ENCODE results near the gene LARP4.
"Not testable (repeated sequence)": the region's sequence is repeated elsewhere in the genome, so short reads cannot be mapped to it uniquely, and the experiment has no call there.

LARP4 gene

GRCh38 chr12:50401500-50402081, 906 bp downstream of the LARP4 start:
- DNase-seq (ENCODE audit: low read depth, low spot score), result no peak

GRCh38 chr12:50402264-50403000, 1.7 kb downstream of the LARP4 start:
- DNase-seq (ENCODE audit: low read depth, low spot score), result no peak

- no peak for DNase-seq (ENCODE audit: low read depth, low spot score)
These were observed 2.3 kb downstream of the LARP4 start for GRCh38 chr12:50403001-50403440.

DNA sequence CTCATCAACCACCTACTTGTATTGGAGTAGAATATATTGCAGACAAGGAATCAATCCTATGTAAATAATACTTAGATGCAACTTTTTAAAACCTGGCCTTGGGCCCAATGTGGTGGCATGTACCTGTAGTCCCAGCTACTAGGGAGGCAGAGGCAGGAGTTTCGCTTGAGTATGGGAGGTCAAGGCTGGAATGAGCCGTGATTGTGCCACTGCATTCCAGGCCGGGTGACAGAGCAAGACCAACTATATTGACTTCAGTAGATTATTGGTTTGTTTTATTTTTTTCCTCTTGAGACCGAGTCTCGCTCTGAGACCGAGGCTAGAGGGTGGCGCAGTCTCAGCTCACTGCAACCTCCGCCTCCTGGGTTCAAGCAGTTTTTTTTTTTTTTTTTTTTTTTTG, 3.6 kb downstream of the LARP4 start:
- DNase-seq (ENCODE audit: low read depth, low spot score), result no peak

- DNase-seq (ENCODE audit: low read depth, low spot score), result no peak
These were observed 10.5 kb downstream of the LARP4 start for GRCh38 chr12:50411051-50411660.

- no peak for DNase-seq (ENCODE audit: low read depth, low spot score)
These were observed 15.3 kb downstream of the LARP4 start for GRCh38 chr12:50415899-50416479.

- DNase-seq (ENCODE audit: low read depth, low spot score), result no peak
These were observed 18.6 kb downstream of the LARP4 start for GRCh38 chr12:50419112-50419909.

GRCh38 chr12:50422855-50423254, 22.2 kb downstream of the LARP4 start:
- DNase-seq (ENCODE audit: low read depth, low spot score), result not testable (repeated sequence)

DNA sequence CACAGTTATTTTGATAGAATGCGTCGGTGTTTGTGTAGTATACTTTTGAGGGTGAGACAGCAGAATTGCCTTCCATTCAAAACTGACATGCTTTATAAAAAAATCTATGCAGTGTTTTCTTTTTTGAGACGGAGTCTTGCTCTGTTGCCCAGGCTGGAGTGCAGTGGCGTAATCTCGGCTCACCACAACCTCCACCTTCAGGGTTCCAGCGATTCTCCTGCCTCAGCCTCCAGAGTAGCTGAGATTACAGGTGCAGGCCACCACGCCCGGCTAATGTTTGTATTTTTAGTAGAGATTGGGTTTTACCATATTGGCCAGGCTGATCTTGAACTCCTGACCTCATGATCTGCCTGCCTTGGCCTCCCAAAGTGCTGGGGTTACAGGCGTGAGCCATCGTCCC, 22.7 kb downstream of the LARP4 start:
- not testable (repeated sequence) for DNase-seq (ENCODE audit: low read depth, low spot score)

DNA sequence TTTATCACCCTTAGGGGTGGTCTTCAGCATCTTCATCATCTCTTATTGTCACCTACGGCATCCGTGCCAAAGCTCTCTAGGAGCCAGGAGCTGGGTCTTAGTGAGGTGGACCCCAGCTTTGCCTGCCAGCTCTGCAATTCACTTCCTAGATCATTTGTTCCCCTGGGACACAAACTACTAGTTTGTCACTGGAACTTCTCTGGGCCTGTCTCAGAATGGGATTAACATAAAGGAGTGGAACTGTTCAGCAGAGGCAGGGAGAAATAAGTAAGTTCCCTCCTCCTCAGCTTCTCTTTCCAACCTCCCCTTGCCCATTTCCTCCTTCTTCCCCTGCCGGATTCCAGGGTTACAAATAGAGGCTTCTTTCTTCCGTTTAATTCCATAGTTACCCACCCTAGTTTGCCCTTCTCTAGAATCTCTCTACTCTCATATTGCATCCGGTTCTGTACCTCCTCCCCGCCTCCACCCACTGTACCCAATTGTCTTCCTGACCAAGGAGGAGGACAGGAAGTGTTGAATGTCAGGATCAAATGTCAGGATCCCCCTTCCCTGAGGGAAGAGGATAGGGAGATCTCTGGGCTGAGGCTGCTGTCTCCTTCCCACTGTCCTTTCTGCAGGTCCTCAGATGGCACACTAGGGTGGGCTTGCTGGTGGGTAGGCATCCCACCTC, 25.0 kb downstream of the LARP4 start:
- DNase-seq (ENCODE audit: low read depth, low spot score), result no peak

DNA sequence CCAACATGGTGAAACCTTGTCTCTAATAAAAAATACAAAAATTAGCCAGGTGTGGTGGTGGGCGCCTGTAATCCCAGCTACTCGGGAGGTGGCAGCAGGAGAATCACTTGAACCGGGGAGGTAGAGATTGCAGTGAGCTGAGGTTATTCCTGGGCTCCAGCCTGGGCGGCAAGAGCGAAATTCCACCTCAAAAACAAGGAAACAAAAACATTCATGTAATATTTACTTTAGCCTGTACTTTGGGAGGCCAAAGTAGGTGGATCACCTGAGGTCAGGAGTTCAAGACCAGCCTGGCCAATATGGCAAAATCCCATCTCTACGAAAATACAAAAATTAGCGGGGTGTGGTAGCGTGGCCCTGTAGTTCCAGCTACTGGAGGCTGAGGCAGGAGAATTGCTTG, 31.0 kb downstream of the LARP4 start:
- DNase-seq (ENCODE audit: low read depth, low spot score), result not testable (repeated sequence)

- DNase-seq (ENCODE audit: low read depth, low spot score), result no peak
These were observed 39.6 kb downstream of the LARP4 start for GRCh38 chr12:50440288-50440687.

DNA sequence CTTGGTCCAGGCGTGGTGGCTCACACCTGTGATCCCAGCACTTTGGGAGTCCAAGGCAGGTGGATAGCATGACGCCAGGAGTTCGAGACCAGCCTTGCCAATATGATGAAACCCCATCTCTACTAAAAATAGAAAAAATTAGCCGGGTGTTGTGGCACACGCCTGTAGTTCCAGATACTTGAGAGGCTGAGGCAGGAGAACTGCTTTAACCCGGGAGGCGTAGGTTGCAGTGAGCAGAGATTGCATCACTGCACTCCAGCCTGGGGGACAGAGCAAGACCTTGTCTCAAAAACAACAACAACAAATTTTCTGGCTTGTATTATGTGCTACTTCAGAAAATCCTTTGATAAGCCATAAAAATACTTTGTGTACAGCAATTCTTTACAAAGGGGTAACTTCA, 41.1 kb downstream of the LARP4 start:
- DNase-seq (ENCODE audit: low read depth, low spot score), result no peak

- no peak for DNase-seq (ENCODE audit: low read depth, low spot score)
These were observed 41.7 kb downstream of the LARP4 start for GRCh38 chr12:50442178-50442908.

DNA sequence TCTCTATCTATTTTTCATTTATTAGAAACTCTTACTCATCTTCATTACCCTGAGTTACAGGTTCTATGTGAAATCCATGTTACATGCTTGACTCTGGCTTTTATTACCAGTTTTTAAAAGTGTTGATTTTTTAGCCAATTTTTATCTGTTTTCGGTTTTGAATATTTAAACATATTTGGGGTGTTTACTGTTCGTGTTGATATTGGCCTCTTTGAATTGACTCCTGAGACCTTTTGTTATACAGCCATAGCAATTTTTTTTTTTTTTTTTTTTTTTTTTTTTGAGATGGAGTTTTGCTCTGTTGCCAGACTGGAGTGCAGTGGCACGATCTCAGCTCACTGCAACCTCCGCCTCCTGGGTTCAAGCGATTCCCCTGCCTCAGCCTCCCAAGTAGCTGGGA, 49.0 kb downstream of the LARP4 start:
- DNase-seq (ENCODE audit: low read depth, low spot score), result not testable (repeated sequence)

- DNase-seq (ENCODE audit: low read depth, low spot score), result no peak
These were observed 52.1 kb downstream of the LARP4 start for GRCh38 chr12:50452795-50453194.

DNA sequence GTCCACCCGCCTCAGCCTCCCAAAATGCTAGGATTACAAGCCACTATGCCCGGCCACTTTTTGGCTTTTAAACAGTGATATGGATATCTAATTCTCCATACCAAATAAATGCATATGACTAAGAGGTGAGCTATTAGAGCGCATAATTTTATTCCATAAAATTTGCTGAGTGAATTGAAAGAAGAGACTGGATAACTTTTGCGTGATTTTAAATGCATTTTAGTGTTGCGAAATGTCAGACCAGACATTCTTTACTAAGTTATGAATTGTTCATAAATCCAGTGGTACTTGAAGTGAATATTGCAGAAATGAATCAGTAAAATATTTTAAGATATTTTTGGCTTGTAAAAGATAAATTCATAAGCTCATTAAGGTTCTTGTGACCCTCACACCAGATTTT, 53.2 kb downstream of the LARP4 start:
- DNase-seq (ENCODE audit: low read depth, low spot score), result no peak

DNA sequence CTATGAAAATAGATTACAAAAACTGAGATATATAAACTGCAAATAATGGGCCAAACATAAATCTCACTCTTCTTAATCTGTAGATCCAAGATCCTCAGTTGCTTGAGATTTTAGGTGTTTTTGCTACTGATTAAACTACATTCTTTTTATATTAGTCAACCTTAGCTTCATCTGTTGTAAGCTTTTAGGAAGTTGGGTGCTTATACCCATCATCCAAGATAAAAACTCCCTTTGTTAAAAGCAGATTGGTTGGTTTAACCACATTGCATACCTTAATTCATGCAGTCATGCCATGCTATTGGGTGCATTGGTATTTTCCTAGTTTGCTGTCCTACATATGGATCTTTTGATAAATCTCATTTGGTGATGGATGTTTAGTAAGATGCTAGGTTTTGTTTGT, 57.9 kb downstream of the LARP4 start:
- no peak for DNase-seq (ENCODE audit: low read depth, low spot score)

- no peak for DNase-seq (ENCODE audit: low read depth, low spot score)
These were observed 66.8 kb downstream of the LARP4 start for GRCh38 chr12:50467439-50467838.

DNA sequence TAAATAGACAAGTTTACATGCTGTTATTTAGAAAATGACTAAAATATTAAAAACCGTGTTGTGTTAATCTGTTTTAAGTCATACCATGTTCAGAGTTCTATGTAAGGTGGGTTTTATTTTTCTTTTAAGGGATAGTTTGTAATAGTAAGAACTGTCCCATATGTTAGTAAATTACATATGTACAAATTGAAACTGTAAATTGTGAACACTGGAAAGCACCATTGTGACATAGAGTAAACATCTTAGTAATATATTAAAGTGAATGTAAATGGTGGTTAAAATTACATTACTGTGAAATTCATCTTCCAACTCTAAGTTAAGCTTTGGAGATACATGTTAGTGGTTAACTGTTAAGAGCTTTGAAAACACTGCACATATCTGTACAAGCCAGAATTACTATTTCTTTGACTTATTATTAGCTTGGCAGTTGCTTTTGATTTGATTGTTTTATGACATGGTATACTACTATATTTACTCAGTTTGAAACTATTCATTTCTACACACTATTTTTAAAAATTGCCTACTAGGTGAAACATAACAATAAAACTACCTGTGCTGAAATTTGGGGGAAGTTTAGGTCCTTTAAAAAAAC, 76.7 kb downstream of the LARP4 start:
- no peak for DNase-seq (ENCODE audit: low read depth, low spot score)
